ENCODE measurements around the gene KMT2D.

Gene KMT2D

GRCh38 chr12:49013428-49013827, 47.2 kb downstream of the KMT2D start:
- no peak for DNase-seq

GRCh38 chr12:49012739-49013138, 47.9 kb downstream of the KMT2D start:
- no peak for DNase-seq
